Stimulated activated CD8-positive, alpha-beta memory T cell treated with anti-CD3 and anti-CD28 coated beads, Interleukin-2, amount 100 ng/mL, for 1 hour (primary cell): ENCODE results near the gene HMGCLL1.

ENCODE experiments used
- DNase-seq, 2 donors: peaks; one replicate each; pipeline ENCODE4 v3.0.0-alpha.2; 2020; ENCODE audit warnings: low read depth in 2 of 2

The HMGCLL1 gene

GRCh38 chr6:55578537-55579363, at the start of gene HMGCLL1:
Gene HMGCLL1 (minus strand): TSS chr6:55579192. CDS start chr6:55579055, 137 bp downstream.
- DNase-seq = no peak

DNA sequence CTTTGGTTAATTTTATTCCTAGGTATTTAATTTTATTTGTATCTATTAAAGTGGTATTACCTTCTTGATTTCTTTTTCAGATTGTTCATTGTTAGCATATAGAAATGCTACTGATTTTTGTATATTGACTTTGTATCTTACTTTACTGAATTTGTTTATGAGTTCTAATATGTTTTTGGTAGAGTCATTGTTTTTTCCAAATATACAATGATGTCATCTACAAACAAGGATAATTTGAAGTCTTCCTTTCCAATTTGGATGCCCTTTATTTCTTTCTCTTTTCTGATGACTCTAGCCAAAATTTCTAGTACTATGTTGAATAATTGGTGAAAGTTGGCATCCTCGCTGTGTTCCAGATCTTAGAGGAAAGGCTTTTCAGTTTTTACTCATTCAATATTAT, 43.0 kb upstream of the HMGCLL1 start:
- no peak for DNase-seq

DNA sequence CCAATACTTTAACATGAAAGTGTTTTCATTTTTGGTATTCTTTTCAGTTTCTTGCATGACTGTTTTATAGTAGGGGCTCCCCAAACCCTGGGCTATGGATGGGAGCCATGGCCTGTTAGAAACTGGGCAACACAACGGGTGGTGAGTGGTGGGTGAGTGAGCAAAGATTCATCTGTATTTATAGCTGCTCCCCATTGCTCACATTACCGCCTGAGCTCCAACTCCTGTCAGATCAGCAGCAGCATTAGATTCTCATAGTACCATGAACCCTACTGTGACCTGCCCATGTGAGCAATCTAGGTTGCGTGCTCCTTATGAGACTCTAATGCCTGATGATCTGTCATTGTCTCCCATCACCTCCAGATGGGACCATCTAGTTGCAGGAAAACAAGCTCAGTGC, 42.3 kb upstream of the HMGCLL1 start:
- no peak for DNase-seq

DNA sequence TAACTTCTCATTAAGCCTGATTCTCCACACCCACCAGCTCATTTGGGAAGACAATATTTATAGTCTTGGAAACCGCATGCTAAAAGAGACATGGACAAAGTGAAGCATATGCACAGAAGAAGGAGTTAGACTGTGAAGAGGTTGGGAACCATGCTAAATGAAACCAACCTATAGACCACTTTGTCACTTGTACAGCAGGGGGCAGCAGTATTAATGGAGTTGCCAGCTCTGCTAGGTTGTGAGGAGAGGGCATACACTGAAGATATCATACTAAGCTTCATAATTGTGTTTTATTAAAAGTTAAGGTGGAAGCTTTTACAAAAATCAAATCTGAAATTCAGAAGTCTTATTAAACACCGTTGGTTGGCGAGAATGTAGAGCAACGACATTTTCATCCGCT, 38.3 kb upstream of the HMGCLL1 start:
- DNase-seq = no peak

DNA sequence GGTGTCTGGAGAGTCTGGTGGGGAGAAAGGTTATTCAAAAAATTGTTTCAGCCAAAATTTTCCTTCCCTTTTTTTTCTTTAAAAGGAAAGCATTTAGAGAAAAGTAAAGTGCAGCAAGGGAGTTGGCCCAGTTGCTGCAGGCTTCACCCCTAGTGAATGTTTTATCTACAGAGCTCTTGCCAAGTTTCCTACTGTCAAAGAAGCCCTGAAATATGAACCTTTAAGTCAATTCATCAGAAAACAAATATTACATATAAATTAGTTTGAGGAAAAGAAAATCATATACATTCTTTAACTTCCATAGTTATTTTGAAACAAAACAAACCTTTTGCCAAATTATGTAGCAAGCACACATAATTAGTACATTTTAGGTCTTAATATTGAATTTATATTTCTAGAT, 25.0 kb upstream of the HMGCLL1 start:
- no peak for DNase-seq

GRCh38 chr6:55601120-55601519, 22.1 kb upstream of the HMGCLL1 start:
- DNase-seq = no peak

- no peak for DNase-seq
Observed at GRCh38 chr6:55594442-55594841, 15.4 kb upstream of the HMGCLL1 start.

GRCh38 chr6:55584654-55585354, 5.8 kb upstream of the HMGCLL1 start:
- DNase-seq = no peak

- DNase-seq = no peak
Observed at GRCh38 chr6:55576811-55577210, 2.2 kb downstream of the HMGCLL1 start.

- DNase-seq = no peak
Observed at GRCh38 chr6:55574556-55574955, 4.4 kb downstream of the HMGCLL1 start.

DNA sequence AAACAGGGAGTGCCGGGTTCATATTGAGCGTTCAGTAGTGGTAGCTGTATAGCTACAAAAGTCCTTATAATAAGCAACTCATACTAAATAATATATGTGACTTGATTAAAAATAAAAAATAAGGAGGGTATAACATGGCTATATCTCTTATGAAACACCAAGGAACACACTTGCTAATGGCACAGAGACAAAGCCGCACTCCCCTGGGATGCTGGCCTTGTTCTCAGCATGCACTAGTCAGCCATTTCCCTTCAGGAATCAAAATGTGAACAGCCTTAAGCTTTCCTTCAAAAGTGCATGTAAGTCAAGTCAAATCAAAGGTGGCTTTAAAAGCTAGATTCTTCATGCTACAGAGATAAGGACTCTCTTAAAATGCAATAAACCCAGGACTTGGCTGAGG, 9.4 kb downstream of the HMGCLL1 start:
- DNase-seq = no peak

DNA sequence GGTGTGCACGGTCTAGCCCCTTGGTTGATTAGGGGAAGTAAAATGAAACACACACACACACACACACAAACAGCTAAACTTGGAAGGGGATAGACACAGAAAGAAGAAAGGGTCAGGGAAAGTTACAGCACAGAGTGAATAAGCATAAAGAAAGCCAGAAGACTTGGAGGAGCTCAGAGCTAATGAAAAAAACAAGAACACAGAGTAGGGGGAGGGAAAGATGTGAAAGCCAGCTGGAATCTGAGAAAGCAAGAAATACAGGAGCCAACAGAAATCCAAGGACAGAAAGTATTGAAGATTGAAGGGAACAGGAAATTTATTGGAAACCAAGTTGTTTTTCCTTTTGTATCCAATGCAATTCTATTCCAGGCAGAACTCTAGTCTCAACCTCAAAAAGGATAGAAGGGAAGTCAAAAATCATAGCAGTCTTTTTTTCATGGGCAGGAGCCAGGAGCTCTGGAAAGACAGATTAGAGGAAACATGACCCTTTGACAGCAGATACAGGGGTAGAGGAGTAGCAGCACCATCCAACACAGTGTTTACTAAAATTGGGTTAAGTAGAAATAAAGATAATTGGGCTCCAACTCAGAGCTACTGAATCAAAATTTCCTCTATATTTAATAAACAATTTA, 10.1 kb downstream of the HMGCLL1 start:
- no peak for DNase-seq

DNA sequence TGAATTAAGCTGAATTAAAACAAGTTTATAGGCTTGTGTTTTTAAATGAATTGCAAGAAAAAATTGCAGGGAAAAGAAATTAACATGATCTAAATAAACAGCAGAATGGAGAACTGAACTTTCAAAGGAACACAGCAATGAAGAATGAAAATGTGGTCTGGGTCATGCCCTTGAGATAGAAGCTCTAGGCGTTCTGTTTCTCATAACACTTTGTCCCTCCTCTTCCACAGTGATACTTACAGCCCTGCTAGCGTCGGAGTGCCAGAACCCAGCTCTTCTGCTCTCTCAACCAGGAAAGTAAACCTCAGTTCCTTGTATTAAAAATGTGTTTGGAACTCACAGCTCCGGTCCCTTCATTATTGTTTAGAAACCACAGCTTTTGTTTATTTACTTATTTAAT, 11.4 kb downstream of the HMGCLL1 start:
- no peak for DNase-seq

GRCh38 chr6:55566036-55566710, 12.8 kb downstream of the HMGCLL1 start:
- DNase-seq = no peak

- DNase-seq = no peak
Observed at GRCh38 chr6:55562318-55562717, 16.7 kb downstream of the HMGCLL1 start.

DNA sequence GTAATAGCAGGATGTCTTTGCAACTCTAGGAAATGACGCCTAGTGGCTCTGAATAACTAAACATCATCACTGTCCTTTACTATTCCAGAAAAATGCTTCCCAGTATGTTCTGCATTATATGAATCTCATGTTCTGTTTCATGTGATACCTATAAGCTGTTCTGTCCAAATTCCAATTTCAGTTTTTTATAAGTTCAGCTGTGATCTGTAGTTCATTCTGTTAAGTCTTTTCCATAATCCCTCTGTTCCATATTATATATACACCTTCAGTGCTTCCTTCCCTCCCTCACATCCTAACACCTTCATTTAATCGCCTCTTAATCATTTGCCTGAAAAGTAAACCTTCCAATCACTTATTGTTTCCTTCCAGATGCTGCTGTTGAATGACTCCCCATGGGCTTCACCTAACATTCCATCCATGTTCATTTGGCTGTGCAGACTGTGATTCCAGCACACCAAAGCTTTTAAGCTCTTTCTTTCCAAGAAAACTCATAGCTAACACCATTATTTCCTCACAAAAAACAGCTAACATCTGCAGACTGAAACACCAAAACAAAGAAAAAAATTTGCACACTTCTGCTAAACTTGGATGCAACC, 18.6 kb downstream of the HMGCLL1 start:
- DNase-seq = no peak

DNA sequence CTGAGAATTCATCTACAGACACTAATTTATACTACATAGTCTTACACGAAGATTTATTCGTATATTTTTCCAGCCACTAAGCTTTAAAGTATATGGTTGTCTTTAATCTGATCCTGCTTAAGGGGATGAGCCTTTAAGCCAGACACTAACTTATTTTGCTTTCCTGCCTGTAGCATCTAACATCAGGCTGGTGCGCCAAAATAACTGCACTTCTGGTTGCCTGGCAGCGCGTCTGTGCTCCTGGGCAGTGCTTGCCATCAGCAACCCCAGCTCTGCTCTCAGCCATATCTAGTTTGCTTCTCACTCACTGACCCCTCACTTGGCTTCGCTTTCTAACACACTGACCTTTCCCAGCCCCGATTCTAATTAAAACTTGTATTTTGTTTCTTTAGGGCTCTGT, 21.8 kb downstream of the HMGCLL1 start:
- DNase-seq = no peak

DNA sequence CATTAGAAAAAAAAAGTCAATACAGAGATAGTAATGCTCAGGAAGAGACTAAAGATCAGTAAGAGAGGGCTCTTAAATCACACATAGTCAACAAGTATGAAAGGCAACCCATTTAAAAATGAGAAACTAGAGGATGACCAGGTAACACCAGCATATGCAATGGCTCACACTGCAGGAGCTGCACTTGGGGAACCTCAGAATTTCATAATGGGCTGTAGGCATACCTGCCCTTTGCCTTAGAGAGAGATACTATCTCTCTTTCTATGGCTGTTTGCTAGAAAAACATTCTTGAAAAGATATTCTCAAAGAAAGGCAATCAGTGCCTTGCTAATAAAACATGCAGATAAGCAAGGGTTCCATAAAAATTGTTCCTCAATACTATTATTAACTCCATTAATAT, 33.2 kb downstream of the HMGCLL1 start:
- no peak for DNase-seq

GRCh38 chr6:55543633-55544309, 35.2 kb downstream of the HMGCLL1 start:
- no peak for DNase-seq

- no peak for DNase-seq
Observed at GRCh38 chr6:55541024-55541423, 38.0 kb downstream of the HMGCLL1 start.

GRCh38 chr6:55536391-55536956, 42.5 kb downstream of the HMGCLL1 start:
- no peak for DNase-seq
